ENCODE results near the gene RNU5B-1.

Gene RNU5B-1

GRCh38 chr15:65289261-65289854 lies 15.1 kb upstream of the RNU5B-1 start:
- DNase-seq: no peak

DNA sequence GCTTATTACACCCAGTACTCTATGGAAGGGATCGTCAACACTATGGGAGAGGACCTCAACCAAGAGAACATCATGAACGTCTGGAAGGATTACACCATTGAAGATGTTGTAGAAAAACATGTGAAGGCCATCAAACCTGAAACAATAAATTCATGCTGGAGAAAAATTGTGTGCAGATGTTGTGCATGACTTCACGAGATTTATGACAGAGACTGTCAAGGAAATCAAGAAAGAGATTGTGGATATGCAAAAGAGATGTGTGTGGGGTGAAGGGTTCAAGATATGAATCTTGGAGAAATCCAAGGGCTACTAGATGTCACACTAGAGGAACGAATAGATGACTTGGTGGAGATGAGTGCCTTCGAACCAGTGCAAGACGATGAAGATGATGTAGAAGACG lies 14.2 kb upstream of the RNU5B-1 start:
- no peak for DNase-seq

DNA sequence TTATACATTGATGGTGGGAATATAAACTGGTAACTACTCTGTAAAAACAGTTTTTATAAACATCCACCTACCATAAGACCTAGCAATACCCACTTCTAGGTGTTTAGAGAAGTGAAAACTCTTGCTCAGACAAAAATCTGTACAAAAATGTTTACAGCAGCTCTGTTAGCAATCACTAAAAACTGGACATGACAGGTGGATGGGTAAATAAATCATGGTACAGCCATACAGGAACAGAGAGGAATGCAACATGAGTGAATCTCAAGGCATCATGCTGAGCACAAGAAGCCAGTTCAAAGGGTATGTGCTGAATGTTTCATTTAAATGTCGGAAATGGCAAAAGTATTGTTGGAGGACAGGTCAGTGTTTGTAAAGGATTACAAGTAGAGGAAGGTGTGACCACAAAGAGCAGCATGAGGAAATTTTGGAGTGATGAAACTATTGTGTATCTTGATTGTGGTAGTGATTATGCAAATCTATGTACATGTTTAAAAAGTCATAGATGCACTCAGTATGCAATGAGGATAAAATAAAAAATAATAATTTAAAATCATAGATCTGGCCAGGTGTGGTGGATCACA lies 11.4 kb upstream of the RNU5B-1 start:
- DNase-seq: no peak

DNA sequence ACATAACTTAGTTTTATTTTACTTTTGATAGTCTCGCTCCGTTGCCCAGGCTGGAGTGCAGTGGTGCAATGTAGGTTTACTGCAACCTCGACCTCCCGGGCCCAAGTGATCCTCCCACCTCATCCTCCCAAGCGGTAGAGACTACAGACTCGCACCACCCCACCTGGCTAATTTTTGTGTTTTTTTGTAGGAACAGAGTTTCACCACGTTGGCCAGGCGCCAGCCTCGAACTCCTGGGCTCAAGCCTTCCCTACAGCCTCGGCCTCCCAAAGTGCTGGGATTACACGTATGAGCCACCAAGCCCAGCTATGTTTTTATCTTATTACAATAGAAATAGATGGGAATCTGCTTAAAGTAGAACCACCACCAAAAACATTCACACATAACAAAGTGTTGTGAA lies 5.7 kb upstream of the RNU5B-1 start:
- no peak for DNase-seq

- no peak for DNase-seq
Observed at GRCh38 chr15:65300924-65301441, 3.5 kb upstream of the RNU5B-1 start.

- no peak for DNase-seq
Observed at GRCh38 chr15:65302061-65302460, 2.4 kb upstream of the RNU5B-1 start.

- DNase-seq: peak; percentile 82
Observed at GRCh38 chr15:65303687-65304380, 643 bp upstream of the RNU5B-1 start.

DNA sequence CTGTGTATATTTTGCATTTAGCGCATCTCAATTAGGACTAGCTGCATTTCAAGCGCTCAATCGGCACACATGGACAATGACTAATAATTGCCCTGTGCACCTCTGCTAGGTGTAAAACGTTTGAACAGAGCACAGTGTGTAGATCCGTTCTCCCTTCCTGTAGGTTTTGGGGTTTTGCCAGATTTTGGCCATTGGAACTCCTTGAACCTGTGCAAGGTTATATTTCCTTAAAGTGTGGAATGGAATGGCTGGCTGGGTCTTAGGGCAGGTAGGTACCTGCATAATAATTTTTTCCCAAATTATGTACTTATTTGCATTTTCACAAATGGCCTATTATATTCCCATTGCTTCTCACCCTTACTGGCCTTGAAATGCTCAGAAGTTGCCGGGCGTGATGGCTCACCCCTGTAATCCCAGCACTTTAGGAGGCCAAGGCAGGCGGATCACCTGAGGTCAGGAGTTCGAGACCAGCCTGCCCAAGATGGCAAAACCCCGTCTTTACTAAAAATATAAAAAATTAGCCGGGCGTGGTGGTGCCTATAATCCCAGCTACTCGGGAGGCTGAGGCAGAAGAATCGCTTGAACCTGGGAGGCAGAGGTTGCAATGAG lies 777 bp downstream of the RNU5B-1 start:
- DNase-seq: no peak

DNA sequence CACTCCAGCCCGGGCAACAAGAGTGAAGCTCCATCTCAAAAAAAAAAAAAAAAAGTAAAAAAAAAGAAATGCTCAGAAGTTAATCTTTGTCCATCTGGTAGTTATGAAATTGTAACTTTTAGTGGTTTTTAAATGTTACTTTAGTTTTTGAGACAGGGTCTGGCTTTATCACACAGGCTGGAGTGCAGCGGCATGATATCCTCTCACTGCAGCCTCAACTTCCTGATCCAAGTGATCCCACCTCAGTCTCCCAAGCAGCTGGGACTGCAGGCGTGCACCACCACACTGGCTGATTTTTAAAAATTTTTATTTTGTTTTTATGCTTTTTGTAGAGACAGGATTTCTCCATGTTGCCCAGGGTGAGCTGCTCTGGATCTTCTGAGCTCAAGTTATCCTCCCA lies 1.3 kb downstream of the RNU5B-1 start:
- DNase-seq: no peak

DNA sequence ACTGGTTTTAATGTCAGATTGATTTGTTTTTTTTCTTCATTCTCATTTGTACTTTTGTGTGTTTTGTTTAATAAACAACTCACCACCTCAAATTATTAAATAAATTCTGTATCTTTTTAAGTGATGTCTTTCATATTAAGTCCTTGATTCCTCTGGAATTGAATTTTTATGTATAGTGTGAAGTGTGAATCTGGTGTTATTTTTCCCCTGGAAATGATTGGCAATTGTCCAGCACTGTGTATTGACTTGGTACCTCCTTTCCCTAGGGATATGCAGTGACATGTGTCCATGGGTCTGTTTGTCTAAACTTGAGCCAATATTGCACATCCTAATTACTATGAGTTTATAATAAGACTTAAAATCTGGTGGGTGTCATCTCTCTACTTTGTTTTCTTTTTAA lies 2.1 kb downstream of the RNU5B-1 start:
- no peak for DNase-seq

DNA sequence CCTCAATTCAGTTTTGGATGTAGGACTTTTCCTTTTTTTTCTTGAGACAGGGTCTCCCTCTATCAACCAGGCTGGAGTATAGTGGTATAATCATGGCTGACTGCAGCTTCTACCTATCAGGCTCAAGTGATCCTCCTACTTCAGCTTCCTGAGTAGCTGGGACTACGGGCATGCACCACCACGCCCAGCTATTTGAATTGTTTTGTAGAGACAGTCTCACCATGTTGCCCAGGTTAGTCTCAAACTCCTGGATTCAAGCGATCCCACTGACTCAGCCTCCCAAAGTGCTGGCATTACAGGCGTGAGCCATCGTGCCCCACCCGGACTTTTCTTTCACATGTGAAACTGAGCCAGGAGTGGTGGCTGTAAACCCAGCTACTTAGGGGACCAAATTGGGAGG lies 3.5 kb downstream of the RNU5B-1 start:
- no peak for DNase-seq

GRCh38 chr15:65309882-65310418 lies 5.5 kb downstream of the RNU5B-1 start:
- peak; percentile 20 for DNase-seq

- no peak for DNase-seq
Observed at GRCh38 chr15:65310431-65311137, 6.1 kb downstream of the RNU5B-1 start.

DNA sequence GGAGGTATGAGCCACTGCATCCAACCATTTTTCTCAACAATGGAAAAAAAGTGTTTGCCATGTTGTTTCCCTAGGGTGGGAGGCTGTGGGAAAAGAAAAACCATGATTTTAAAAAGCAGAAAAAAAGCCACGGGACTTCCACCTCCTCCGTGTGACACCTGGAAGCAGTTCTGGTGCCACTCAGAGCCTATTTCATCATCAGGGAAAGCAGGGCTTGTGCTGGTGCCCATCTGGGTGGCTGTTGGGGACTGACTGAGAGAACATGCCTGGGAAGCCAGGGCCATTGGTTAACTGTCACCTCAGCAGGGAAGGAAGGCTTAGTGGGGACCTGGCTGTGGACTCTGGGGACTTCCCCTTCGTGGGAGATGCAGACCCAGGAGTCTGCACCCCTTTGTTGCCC lies 7.3 kb downstream of the RNU5B-1 start:
- DNase-seq: peak; percentile 9

DNA sequence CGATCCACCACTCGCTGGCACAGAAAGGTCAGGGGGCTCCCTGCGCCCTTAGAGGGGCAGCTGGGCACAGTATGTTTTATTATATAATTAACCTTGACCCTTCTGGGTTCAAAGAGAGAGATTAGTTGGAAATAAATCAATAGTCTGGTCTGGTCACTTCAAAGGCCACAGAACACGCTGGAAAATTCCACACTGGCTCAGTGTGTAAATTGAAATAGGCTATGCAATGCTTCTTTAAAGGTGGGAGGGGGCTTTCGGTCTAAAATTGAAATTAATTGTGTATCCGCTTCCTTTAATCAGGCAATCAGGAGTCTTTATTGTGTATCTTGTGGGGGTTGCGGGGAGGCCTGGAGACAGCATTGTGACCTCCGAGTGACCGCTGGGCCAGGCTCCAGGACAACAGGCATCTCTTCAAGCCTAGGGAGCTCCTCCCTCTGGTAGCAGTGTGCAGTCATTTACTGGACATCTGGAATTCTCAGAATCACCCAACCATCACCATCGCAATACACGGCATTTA lies 8.0 kb downstream of the RNU5B-1 start:
- DNase-seq: peak; percentile 69

- DNase-seq: peak; percentile 90
Observed at GRCh38 chr15:65318870-65319356, 14.4 kb downstream of the RNU5B-1 start.

DNA sequence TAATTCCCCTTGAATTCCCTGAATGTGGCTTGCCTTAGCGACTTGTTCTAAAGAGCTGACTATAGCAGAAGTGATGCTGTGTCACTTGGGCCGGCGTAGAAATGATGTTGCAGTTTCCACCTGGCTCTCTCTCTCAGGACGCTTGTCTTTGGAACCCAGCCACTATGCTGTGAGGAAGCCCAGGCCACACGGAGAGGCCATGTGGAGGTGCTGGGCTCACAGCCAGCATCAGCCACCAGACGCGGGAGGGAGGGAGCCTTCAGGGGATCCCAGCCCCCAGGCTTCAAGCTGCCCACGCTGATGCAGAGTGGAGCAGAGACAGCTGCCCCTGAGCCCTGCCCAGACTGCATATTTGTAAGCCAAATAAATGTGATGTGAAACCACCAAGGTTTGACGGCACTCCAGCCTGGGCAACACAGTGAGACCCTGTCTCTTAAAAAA lies 18.6 kb downstream of the RNU5B-1 start:
- DNase-seq: no peak

GRCh38 chr15:65326117-65326526 lies 21.6 kb downstream of the RNU5B-1 start:
- no peak for DNase-seq

DNA sequence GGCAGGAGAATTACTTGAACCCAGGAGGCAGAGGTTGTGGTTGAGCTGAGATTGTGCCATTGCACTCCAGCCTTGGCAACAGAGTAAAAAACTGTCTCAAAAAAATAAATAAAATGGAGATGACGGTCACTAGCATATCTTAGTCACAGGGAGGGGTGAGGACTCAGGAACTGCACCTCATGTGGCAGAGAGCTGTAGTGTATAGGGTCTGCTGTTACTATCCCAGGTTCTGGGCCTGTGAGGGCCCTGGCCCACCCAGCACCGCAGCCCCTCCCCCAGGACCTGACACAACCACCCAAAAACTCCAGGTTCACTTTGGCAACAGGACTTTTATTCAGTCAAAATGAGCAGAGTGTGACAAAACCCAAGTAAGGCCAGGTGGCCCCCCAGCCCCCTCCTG lies 22.3 kb downstream of the RNU5B-1 start:
- DNase-seq: no peak

GRCh38 chr15:65327651-65328393 lies 23.3 kb downstream of the RNU5B-1 start:
- no peak for DNase-seq

- DNase-seq: no peak
Observed at GRCh38 chr15:65328506-65329287, 24.2 kb downstream of the RNU5B-1 start.
